Esophagus squamous epithelium (tissue), 4 donors: ENCODE results near the gene CEP128.

Experiments used
- POLR2A ChIP-seq, 4 donors: fragments of 450-650 bp; IDR thresholded peaks; one replicate each; pipeline ENCODE4 v1.6.1; 2017; ENCODE audit warnings: antibody characterized with exemption in 4 of 4, mild to moderate bottlenecking in 4 of 4, moderate library complexity in 3 of 4
- TF ChIP-seq, protein P1 (sequence below), 6 experiments: fragments of 450-650 bp in 4 of 6; fragments of 200-600 bp in 2 of 6; sonication (generic) in 2 of 6; IDR thresholded peaks; one replicate each; pipeline ENCODE4 v1.5.1; 2016 to 2019; ENCODE audit warnings: antibody characterized with exemption in 6 of 6, mild to moderate bottlenecking in 4 of 6, moderate library complexity in 4 of 6

DNA sequence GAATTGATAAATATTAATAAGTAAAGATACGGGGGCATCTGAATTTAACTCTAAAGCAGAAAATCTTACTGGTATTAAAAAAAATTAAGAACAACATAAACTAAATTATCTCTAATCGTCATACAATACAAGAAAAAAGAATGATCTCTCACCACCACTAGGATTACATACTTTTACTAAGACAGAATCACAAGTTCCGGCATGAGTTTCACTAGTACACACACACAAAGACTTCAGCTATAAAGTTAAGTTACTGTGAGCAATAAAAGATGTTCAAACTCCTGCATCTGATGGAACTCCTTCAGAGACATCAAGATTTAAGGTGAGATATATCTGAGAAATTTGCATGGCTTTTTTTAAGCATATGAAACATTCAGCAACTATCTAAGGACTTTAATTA is 21.9 kb downstream of the CEP128 start:
- TF ChIP-seq, protein P1, sequence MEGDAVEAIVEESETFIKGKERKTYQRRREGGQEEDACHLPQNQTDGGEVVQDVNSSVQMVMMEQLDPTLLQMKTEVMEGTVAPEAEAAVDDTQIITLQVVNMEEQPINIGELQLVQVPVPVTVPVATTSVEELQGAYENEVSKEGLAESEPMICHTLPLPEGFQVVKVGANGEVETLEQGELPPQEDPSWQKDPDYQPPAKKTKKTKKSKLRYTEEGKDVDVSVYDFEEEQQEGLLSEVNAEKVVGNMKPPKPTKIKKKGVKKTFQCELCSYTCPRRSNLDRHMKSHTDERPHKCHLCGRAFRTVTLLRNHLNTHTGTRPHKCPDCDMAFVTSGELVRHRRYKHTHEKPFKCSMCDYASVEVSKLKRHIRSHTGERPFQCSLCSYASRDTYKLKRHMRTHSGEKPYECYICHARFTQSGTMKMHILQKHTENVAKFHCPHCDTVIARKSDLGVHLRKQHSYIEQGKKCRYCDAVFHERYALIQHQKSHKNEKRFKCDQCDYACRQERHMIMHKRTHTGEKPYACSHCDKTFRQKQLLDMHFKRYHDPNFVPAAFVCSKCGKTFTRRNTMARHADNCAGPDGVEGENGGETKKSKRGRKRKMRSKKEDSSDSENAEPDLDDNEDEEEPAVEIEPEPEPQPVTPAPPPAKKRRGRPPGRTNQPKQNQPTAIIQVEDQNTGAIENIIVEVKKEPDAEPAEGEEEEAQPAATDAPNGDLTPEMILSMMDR (IDR thresholded peaks at IDR 0.05) = no peak
- no peak for TF ChIP-seq POLR2A (IDR thresholded peaks at IDR 0.05)
